Body of pancreas (tissue), 4 donors: ENCODE data around the gene FITM1. TPM values are rescaled to one million over a fixed set of nuclear protein-coding genes. Genes with fewer than 3 reads are reported as not detected.

Experiments
- ATAC-seq: fragments of 150-250 bp; one replicate; pipeline ENCODE4 v1.9.1; 2016
- DNase-seq, 4 donors: peaks; one replicate each; pipeline ENCODE4 v3.0.0-alpha.2; 2019
- H3K27ac ChIP-seq, 4 donors: fragments of 200-600 bp; sonication (generic); 1 replicate in 3 of 4; 2 replicates in 1 of 4; pipeline versions ENCODE4 v1.5.1 to v1.6.1; 2016 to 2019; ENCODE audit warnings: mild to moderate bottlenecking in 1 of 4, mixed read lengths in 1 of 4, moderate library complexity in 1 of 4
- H3K27me3 ChIP-seq, 2 donors: fragments of 200-600 bp; sonication (generic); one replicate each; pipeline ENCODE4 v1.6.0; 2016; ENCODE audit warnings: mild to moderate bottlenecking in 1 of 2
- H3K36me3 ChIP-seq, 2 donors: fragments of 200-600 bp; sonication (generic); replicated peaks in 1 of 2; 2 replicates each; pipeline ENCODE4 v1.5.1; 2016; ENCODE audit warnings: low read depth in 2 of 2; ENCODE audit not compliant: insufficient read depth in 1 of 2
- H3K4me1 ChIP-seq: fragments of 200-600 bp; sonication (generic); one replicate; pipeline ENCODE4 v1.6.0; 2016
- H3K4me3 ChIP-seq, 2 donors: fragments of 200-600 bp; sonication (generic); 1 replicate in 1 of 2; 2 replicates in 1 of 2; pipeline ENCODE4 v1.5.1; 2016 to 2019
- H3K9me3 ChIP-seq, 3 donors: fragments of 200-600 bp; sonication (generic); 1 replicate in 2 of 3; 2 replicates in 1 of 3; pipeline ENCODE4 v1.5.1; 2016
- CTCF ChIP-seq, 7 experiments: fragments of 450-650 bp in 4 of 7; fragments of 200-600 bp in 3 of 7; sonication (generic) in 3 of 7; IDR thresholded peaks; one replicate each; pipeline ENCODE4 v1.5.1; 2016 to 2019; ENCODE audit warnings: antibody characterized with exemption in 7 of 7
- POLR2A ChIP-seq, 3 donors: fragments of 450-650 bp; IDR thresholded peaks; one replicate each; pipeline ENCODE4 v1.6.1; 2016; ENCODE audit warnings: antibody characterized with exemption in 3 of 3, mild to moderate bottlenecking in 2 of 3
- WGBS, 2 donors: methylation state at CpG; one replicate each; pipeline ENCODE4 v1.1.5; 2017; 5-methylcytosine and 5-hydroxymethylcytosine counted together
- intact Hi-C: fragments of 100-400 bp; cut with DNase I; formaldehyde crosslinking; loops from one replicate; pipeline ENCODE4 v1.15.1; 2023
- total RNA-seq, 2 donors: library from RNA; depleted of rRNA; stranded (reverse); fragments of >200 nt; gene quantifications; one replicate each; pipeline ENCODE4 v1.1.0, GENCODE V29; 2016

Gene FITM1
- total RNA-seq, 2 donors from 2014 or later, result 6.3 to 12.2 TPM

- no peak overlapping the region for H3K27ac ChIP-seq
- no peak overlapping the region for H3K4me3 ChIP-seq
- H3K9me3 ChIP-seq, result no peaks in the 10 kb centered on the region
- H3K27me3 ChIP-seq, result no peaks in the 10 kb centered on the region
- DNase-seq (no peak), ATAC-seq (no peak)
- WGBS, 2 donors, result 81 to 88% methylated on average over 1 of the region's 1 CpG
- TF ChIP-seq CTCF (IDR thresholded peaks at IDR 0.05) (no peak), POLR2A (IDR thresholded peaks at IDR 0.05) (no peak)
- peaks cover 49% of the 10 kb centered on the region for H3K4me1 ChIP-seq
- intact Hi-C loops, result no loop called here
- no peaks in the 10 kb centered on the region for H3K36me3 ChIP-seq
Measured at GRCh38 chr14:24144451-24144850, 14.0 kb downstream of the FITM1 start.

GRCh38 chr14:24145219-24145618, 14.8 kb downstream of the FITM1 start:
- no peak overlapping the region for H3K4me3 ChIP-seq
- no peaks in the 10 kb centered on the region for H3K27me3 ChIP-seq
- H3K36me3 ChIP-seq, result peaks cover 0 to 6% of the 10 kb centered on the region in 2 donors
- 83 to 89% methylated on average over 2 of the region's 2 CpGs for WGBS, 2 donors
- peaks cover 45% of the 10 kb centered on the region for H3K4me1 ChIP-seq
- peak overlapping the region in 3 of 4 donors; percentile 78 to 87 (median 82) for H3K27ac ChIP-seq
- no peak for ATAC-seq
- TF ChIP-seq CTCF (IDR thresholded peaks at IDR 0.05) (no peak), POLR2A (IDR thresholded peaks at IDR 0.05) (no peak)
- no peaks in the 10 kb centered on the region for H3K9me3 ChIP-seq
- no peak for DNase-seq
- intact Hi-C loops, result no loop called here

GRCh38 chr14:24145690-24146452, 15.4 kb downstream of the FITM1 start:
- WGBS, 2 donors, result 1 to 2% methylated on average over 8 to 9 of the region's 9 CpGs
- Histone ChIP-seq H3K27ac (peak overlapping the region; percentile 78 to 93 (median 84)), H3K4me1 (peaks cover 45% of the 10 kb centered on the region), H3K36me3 (peaks cover 0 to 8% of the 10 kb centered on the region in 2 donors), H3K4me3 (peak overlapping the region; percentile 87 to 96), H3K27me3 (no peaks in the 10 kb centered on the region), H3K9me3 (no peaks in the 10 kb centered on the region)
- ATAC-seq (no peak), DNase-seq (no peak)
- intact Hi-C loops, result no loop called here
- TF ChIP-seq POLR2A (IDR thresholded peaks at IDR 0.05) (no peak), CTCF (IDR thresholded peaks at IDR 0.05) (no peak)

- H3K4me3 ChIP-seq, result peak within 1 kb of the TSS; percentile 87 to 96
- intact Hi-C loops, result no loop called here
- DNase-seq, result peak; percentile 94 to 98 (median 97)
Measured at GRCh38 chr14:24146453-24146977, 16.1 kb downstream of the FITM1 start, which contains the start of gene PSME2. TSS of gene PSME2 (minus strand) at chr14:24146610. CDS start at chr14:24146581, 29 bp downstream.

More at GRCh38 chr14:24146453-24146977, 16.1 kb downstream of the FITM1 start, which contains the start of gene PSME2:
- 0% methylated on average over 20 to 25 of the region's 25 CpGs for WGBS, 2 donors
- TF ChIP-seq CTCF (IDR thresholded peaks at IDR 0.05) (peak in 3 of 7 experiments; percentile 4 to 26 (median 16)), POLR2A (IDR thresholded peaks at IDR 0.05) (peak in 2 of 3 donors; percentile 10 to 30)
- peaks cover 0 to 13% of the 10 kb centered on the region in 2 donors for H3K36me3 ChIP-seq
- H3K9me3 ChIP-seq, result no peaks in the 10 kb centered on the region
- H3K4me1 ChIP-seq, result peaks cover 45% of the 10 kb centered on the region
- ATAC-seq, result peak; percentile 76
- H3K27me3 ChIP-seq, result no peaks in the 10 kb centered on the region
- peak within 1 kb of the TSS; percentile 78 to 93 (median 84) for H3K27ac ChIP-seq
